Rectal smooth muscle tissue (tissue), 1 donor: Measurements from ENCODE around the gene MAOB.
A peak's percentile ranks its signal among the peaks of the same experiment; 100 is the strongest.

Experiments used
- H3K27ac ChIP-seq: one replicate; pipeline ENCODE4 v1.7.0; 2013; ENCODE audit warnings: low read depth, low read length, inconsistent platforms
- H3K27me3 ChIP-seq: one replicate; pipeline ENCODE4 v1.7.0; 2013; ENCODE audit warnings: low read length; ENCODE audit not compliant: control insufficient read depth, insufficient read depth
- H3K36me3 ChIP-seq: one replicate; pipeline ENCODE4 v1.7.0; 2013; ENCODE audit warnings: low read length; ENCODE audit not compliant: control insufficient read depth, insufficient read depth
- H3K4me1 ChIP-seq: one replicate; pipeline ENCODE4 v1.7.0; 2013; ENCODE audit warnings: low read length; ENCODE audit not compliant: control insufficient read depth, insufficient read depth
- H3K4me3 ChIP-seq: one replicate; pipeline ENCODE4 v1.7.0; 2013; ENCODE audit warnings: low read length
- H3K9ac ChIP-seq: one replicate; pipeline ENCODE4 v1.7.0; 2013; ENCODE audit warnings: low read length

MAOB gene

GRCh38 chrX:43849173-43849572 lies 33.1 kb downstream of the MAOB start:
- H3K27me3 ChIP-seq: peaks cover 3% of the 10 kb centered on the region
- no peaks in the 10 kb centered on the region for H3K36me3 ChIP-seq
- H3K9ac ChIP-seq: no peak overlapping the region
- peaks cover 3% of the 10 kb centered on the region for H3K4me1 ChIP-seq
- no peak overlapping the region for H3K27ac ChIP-seq
- H3K4me3 ChIP-seq: no peak overlapping the region

GRCh38 chrX:43847352-43847751 lies 34.9 kb downstream of the MAOB start:
- Histone ChIP-seq H3K9ac (no peak overlapping the region), H3K4me1 (peaks cover 3% of the 10 kb centered on the region), H3K27ac (no peak overlapping the region), H3K36me3 (no peaks in the 10 kb centered on the region), H3K27me3 (peaks cover 3% of the 10 kb centered on the region), H3K4me3 (no peak overlapping the region)

- H3K4me1 ChIP-seq: peaks cover 3% of the 10 kb centered on the region
- H3K27me3 ChIP-seq: peaks cover 3% of the 10 kb centered on the region
- H3K27ac ChIP-seq: no peak overlapping the region
- no peaks in the 10 kb centered on the region for H3K36me3 ChIP-seq
- H3K4me3 ChIP-seq: no peak overlapping the region
- H3K9ac ChIP-seq: no peak overlapping the region
These were observed 35.7 kb downstream of the MAOB start for GRCh38 chrX:43846558-43846957.

GRCh38 chrX:43845776-43846175 lies 36.5 kb downstream of the MAOB start:
- no peaks in the 10 kb centered on the region for H3K36me3 ChIP-seq
- peaks cover 3% of the 10 kb centered on the region for H3K27me3 ChIP-seq
- H3K27ac ChIP-seq: no peak overlapping the region
- H3K9ac ChIP-seq: no peak overlapping the region
- no peak overlapping the region for H3K4me3 ChIP-seq
- H3K4me1 ChIP-seq: peaks cover 3% of the 10 kb centered on the region

- Histone ChIP-seq H3K9ac (no peak overlapping the region), H3K27me3 (no peaks in the 10 kb centered on the region)
These were observed 42.0 kb downstream of the MAOB start for GRCh38 chrX:43840265-43840664.

GRCh38 chrX:43836435-43837184 lies 45.6 kb downstream of the MAOB start:
- no peaks in the 10 kb centered on the region for H3K36me3 ChIP-seq
- H3K4me1 ChIP-seq: peaks cover 3% of the 10 kb centered on the region
- no peak overlapping the region for H3K27ac ChIP-seq
- no peak overlapping the region for H3K4me3 ChIP-seq
- H3K9ac ChIP-seq: no peak overlapping the region
- H3K27me3 ChIP-seq: peaks cover 3% of the 10 kb centered on the region

More at GRCh38 chrX:43840265-43840664, 42.0 kb downstream of the MAOB start:
- H3K4me1 ChIP-seq: peaks cover 3% of the 10 kb centered on the region
- H3K27ac ChIP-seq: no peak overlapping the region
- H3K4me3 ChIP-seq: no peak overlapping the region
- H3K36me3 ChIP-seq: no peaks in the 10 kb centered on the region

GRCh38 chrX:43835559-43835958 lies 46.7 kb downstream of the MAOB start:
- Histone ChIP-seq H3K9ac (no peak overlapping the region), H3K36me3 (no peaks in the 10 kb centered on the region), H3K4me1 (peaks cover 3% of the 10 kb centered on the region), H3K4me3 (no peak overlapping the region), H3K27me3 (peaks cover 3% of the 10 kb centered on the region), H3K27ac (no peak overlapping the region)

- peak overlapping the region; percentile 55 for H3K27ac ChIP-seq
- H3K27me3 ChIP-seq: no peaks in the 10 kb centered on the region
- H3K4me1 ChIP-seq: peaks cover 3% of the 10 kb centered on the region
- H3K36me3 ChIP-seq: no peaks in the 10 kb centered on the region
- H3K4me3 ChIP-seq: no peak overlapping the region
- no peak overlapping the region for H3K9ac ChIP-seq
These were observed 54.5 kb downstream of the MAOB start for GRCh38 chrX:43827791-43828190.

- Histone ChIP-seq H3K9ac (no peak overlapping the region), H3K36me3 (no peaks in the 10 kb centered on the region), H3K27me3 (no peaks in the 10 kb centered on the region), H3K4me3 (no peak overlapping the region), H3K27ac (peak overlapping the region; percentile 27), H3K4me1 (no peaks in the 10 kb centered on the region)
These were observed 60.2 kb downstream of the MAOB start for GRCh38 chrX:43822014-43822413.

GRCh38 chrX:43817444-43817843 lies 64.8 kb downstream of the MAOB start:
- Histone ChIP-seq H3K27me3 (no peaks in the 10 kb centered on the region), H3K4me1 (no peaks in the 10 kb centered on the region), H3K9ac (no peak overlapping the region), H3K27ac (no peak overlapping the region), H3K4me3 (no peak overlapping the region), H3K36me3 (no peaks in the 10 kb centered on the region)

- Histone ChIP-seq H3K27me3 (no peaks in the 10 kb centered on the region), H3K36me3 (no peaks in the 10 kb centered on the region), H3K9ac (no peak overlapping the region), H3K4me3 (no peak overlapping the region), H3K4me1 (no peaks in the 10 kb centered on the region), H3K27ac (no peak overlapping the region)
These were observed 67.0 kb downstream of the MAOB start for GRCh38 chrX:43815209-43815608.

GRCh38 chrX:43813898-43814297 lies 68.4 kb downstream of the MAOB start:
- H3K4me1 ChIP-seq: no peaks in the 10 kb centered on the region
- H3K27me3 ChIP-seq: no peaks in the 10 kb centered on the region
- no peak overlapping the region for H3K9ac ChIP-seq
- H3K4me3 ChIP-seq: no peak overlapping the region
- H3K36me3 ChIP-seq: no peaks in the 10 kb centered on the region
- no peak overlapping the region for H3K27ac ChIP-seq

- Histone ChIP-seq H3K4me3 (no peak overlapping the region), H3K4me1 (no peaks in the 10 kb centered on the region), H3K27me3 (no peaks in the 10 kb centered on the region), H3K27ac (no peak overlapping the region), H3K9ac (no peak overlapping the region), H3K36me3 (no peaks in the 10 kb centered on the region)
These were observed 68.9 kb downstream of the MAOB start for GRCh38 chrX:43813319-43813718.
